Measurements from ENCODE around the gene ATP10B.
"Not testable (repeated sequence)": the region's sequence is repeated elsewhere in the genome, so short reads cannot be mapped to it uniquely, and the experiment has no call there.

ATP10B gene

DNA sequence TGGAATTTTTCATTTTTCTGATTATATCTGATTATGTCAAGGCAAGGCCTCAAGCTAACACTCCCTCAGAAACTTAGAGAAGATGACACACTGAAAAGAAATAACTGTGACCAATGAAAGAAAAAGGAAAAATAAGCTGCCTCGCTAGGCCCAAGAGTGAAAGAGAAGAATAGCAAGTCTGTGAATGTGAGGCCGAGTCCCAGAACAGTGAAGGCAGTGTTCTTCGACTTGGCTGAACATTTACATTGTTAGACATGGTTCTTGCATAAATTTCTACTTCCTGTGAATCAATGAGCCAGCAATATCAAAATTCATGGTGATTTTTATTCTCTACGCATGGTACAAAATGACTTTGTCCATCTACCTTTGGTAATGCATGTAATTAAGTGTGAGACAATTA, at the start of gene ATP10B:
ATP10B (minus strand) TSS at position 163 of the 400 bp plus-strand sequence. CDS start 164,137 bp downstream, outside the sequence.
- DNase-seq (ENCODE audit: low spot score): no peak
- in situ Hi-C loops (cut with MboI; ENCODE audit: low pct_unique_long_range_greater_than_20kb, low sequenced_read_pairs, unreplicated experiment): no loop called here
- TF ChIP-seq, protein P1, sequence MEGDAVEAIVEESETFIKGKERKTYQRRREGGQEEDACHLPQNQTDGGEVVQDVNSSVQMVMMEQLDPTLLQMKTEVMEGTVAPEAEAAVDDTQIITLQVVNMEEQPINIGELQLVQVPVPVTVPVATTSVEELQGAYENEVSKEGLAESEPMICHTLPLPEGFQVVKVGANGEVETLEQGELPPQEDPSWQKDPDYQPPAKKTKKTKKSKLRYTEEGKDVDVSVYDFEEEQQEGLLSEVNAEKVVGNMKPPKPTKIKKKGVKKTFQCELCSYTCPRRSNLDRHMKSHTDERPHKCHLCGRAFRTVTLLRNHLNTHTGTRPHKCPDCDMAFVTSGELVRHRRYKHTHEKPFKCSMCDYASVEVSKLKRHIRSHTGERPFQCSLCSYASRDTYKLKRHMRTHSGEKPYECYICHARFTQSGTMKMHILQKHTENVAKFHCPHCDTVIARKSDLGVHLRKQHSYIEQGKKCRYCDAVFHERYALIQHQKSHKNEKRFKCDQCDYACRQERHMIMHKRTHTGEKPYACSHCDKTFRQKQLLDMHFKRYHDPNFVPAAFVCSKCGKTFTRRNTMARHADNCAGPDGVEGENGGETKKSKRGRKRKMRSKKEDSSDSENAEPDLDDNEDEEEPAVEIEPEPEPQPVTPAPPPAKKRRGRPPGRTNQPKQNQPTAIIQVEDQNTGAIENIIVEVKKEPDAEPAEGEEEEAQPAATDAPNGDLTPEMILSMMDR (IDR thresholded peaks at IDR 0.05; ENCODE audit: extremely low read depth, insufficient read depth, missing control alignments): no peak

GRCh38 chr5:160901656-160902055, 49.6 kb upstream of the ATP10B start:
- DNase-seq (ENCODE audit: low spot score): no peak
- in situ Hi-C loops (cut with MboI; ENCODE audit: low pct_unique_long_range_greater_than_20kb, low sequenced_read_pairs, unreplicated experiment): no loop called here
- TF ChIP-seq, protein P1 (IDR thresholded peaks at IDR 0.05; ENCODE audit: extremely low read depth, insufficient read depth, missing control alignments): no peak

GRCh38 chr5:160899735-160900134, 47.7 kb upstream of the ATP10B start:
- no peak for DNase-seq (ENCODE audit: low spot score)
- in situ Hi-C loops (cut with MboI; ENCODE audit: low pct_unique_long_range_greater_than_20kb, low sequenced_read_pairs, unreplicated experiment): no loop called here
- TF ChIP-seq, protein P1 (IDR thresholded peaks at IDR 0.05; ENCODE audit: extremely low read depth, insufficient read depth, missing control alignments): no peak

- DNase-seq (ENCODE audit: low spot score); in situ Hi-C loops (cut with MboI; ENCODE audit: low pct_unique_long_range_greater_than_20kb, low sequenced_read_pairs, unreplicated experiment): not testable (repeated sequence)
Observed at GRCh38 chr5:160893180-160893964, 41.4 kb upstream of the ATP10B start.

DNA sequence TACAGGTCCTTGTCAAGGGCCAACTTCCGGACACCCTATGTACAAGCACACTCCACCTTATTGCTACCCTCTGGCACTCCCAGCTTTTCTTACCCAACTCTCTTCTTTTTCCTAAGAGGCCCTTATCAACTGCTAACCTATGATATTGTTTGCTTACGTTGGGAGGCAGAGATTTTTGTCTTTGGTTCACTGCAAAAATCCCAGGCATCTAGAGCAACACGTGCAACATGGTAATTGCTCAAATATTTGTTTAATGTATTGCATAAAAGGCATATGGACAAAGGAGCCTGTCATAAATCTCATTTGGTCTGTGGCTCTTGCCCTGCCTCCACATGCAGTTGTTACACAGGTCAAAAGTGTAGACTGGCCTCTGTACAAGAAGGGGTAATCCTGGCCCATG, 35.8 kb upstream of the ATP10B start:
- in situ Hi-C loops (cut with MboI; ENCODE audit: low pct_unique_long_range_greater_than_20kb, low sequenced_read_pairs, unreplicated experiment): no loop called here
- TF ChIP-seq, protein P1 (IDR thresholded peaks at IDR 0.05; ENCODE audit: extremely low read depth, insufficient read depth, missing control alignments): no peak
- DNase-seq (ENCODE audit: low spot score): no peak

DNA sequence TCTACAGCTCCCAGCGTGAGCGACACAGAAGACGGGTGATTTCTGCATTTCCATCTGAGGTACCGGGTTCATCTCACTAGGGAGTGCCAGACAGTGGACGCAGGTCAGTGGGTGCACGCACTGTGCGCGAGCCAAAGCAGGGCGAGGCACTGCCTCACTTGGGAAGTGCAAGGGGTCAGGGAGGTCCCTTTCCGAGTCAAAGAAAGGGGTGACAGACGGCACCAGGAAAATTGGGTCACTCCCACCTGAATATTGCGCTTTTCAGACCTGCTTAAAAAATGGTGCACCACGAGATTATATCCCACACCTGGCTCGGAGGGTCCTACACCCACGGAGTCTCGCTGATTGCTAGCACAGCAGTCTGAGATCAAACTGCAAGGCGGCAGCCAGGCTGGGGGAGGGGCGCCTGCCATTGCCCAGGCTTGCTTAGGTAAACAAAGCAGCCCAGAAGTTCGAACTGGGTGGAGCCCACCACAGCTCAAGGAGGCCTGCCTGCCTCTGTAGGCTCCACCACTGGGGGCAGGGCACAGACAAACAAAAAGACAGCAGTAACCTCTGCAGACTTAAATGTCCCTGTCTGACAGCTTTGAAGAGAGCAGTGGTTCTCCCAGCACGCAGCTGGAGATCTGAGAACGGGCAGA, 21.7 kb upstream of the ATP10B start:
- in situ Hi-C loops (cut with MboI; ENCODE audit: low pct_unique_long_range_greater_than_20kb, low sequenced_read_pairs, unreplicated experiment); DNase-seq (ENCODE audit: low spot score): not testable (repeated sequence)

- no peak for DNase-seq (ENCODE audit: low spot score)
- in situ Hi-C loops (cut with MboI; ENCODE audit: low pct_unique_long_range_greater_than_20kb, low sequenced_read_pairs, unreplicated experiment): no loop called here
- TF ChIP-seq, protein P1 (IDR thresholded peaks at IDR 0.05; ENCODE audit: extremely low read depth, insufficient read depth, missing control alignments): no peak
Observed at GRCh38 chr5:160869989-160870521, 18.0 kb upstream of the ATP10B start.
